Peyer's patch (tissue), 4 donors: Measurements from ENCODE around the gene DDX42. TPM values are rescaled to one million over a fixed set of nuclear protein-coding genes. Genes with fewer than 3 reads are reported as not detected.
"Not testable (repeated sequence)": the region's sequence is repeated elsewhere in the genome, so short reads cannot be mapped to it uniquely, and the experiment has no call there.

Source experiments
- DNase-seq, 3 donors: peaks; one replicate each; pipeline ENCODE4 v3.0.0-alpha.2; 2017 to 2019
- H3K27ac ChIP-seq, 4 donors: fragments of 200-600 bp; sonication (generic); one replicate each; pipeline ENCODE4 v1.5.1; 2016 to 2019
- H3K27me3 ChIP-seq, 2 donors: fragments of 200-600 bp; sonication (generic); one replicate each; pipeline ENCODE4 v1.5.1; 2019
- H3K36me3 ChIP-seq, 3 donors: fragments of 200-600 bp; sonication (generic); one replicate each; pipeline ENCODE4 v1.5.1; 2016 to 2019
- H3K4me1 ChIP-seq, 4 donors: fragments of 200-600 bp; sonication (generic); one replicate each; pipeline ENCODE4 v1.5.1; 2016 to 2019
- H3K4me3 ChIP-seq, 4 donors: fragments of 200-600 bp; sonication (generic); 1 replicate in 3 of 4; 2 replicates in 1 of 4; pipeline ENCODE4 v1.5.1; 2016 to 2019; ENCODE audit warnings: mild to moderate bottlenecking in 1 of 4
- H3K9me3 ChIP-seq, 4 donors: fragments of 200-600 bp; sonication (generic); one replicate each; pipeline ENCODE4 v1.5.1; 2016 to 2019; ENCODE audit warnings: mild to moderate bottlenecking in 1 of 4
- POLR2A ChIP-seq, 2 donors: fragments of 450-650 bp; IDR thresholded peaks; one replicate each; pipeline ENCODE4 v1.5.1; 2017; ENCODE audit warnings: antibody characterized with exemption in 2 of 2, mild to moderate bottlenecking in 2 of 2, moderate library complexity in 2 of 2
- total RNA-seq, 4 donors: library from RNA; depleted of rRNA; stranded (reverse); fragments of >200 nt; gene quantifications; one replicate each; pipeline ENCODE4 v1.1.0, GENCODE V29; 2016
- TF ChIP-seq, protein P1 (sequence below), 6 experiments: fragments of 450-650 bp in 4 of 6; fragments of 200-600 bp in 2 of 6; sonication (generic) in 1 of 6; IDR thresholded peaks; one replicate each; pipeline ENCODE4 v1.5.1; 2017 to 2019; ENCODE audit warnings: antibody characterized with exemption in 6 of 6, mild to moderate bottlenecking in 3 of 6, moderate library complexity in 1 of 6

Gene DDX42
- total RNA-seq, 4 donors from 2014 or later = 78.5 to 334 (median 148) TPM

- H3K27me3 ChIP-seq = no peaks in the 10 kb centered on the region
- TF ChIP-seq, protein P1, sequence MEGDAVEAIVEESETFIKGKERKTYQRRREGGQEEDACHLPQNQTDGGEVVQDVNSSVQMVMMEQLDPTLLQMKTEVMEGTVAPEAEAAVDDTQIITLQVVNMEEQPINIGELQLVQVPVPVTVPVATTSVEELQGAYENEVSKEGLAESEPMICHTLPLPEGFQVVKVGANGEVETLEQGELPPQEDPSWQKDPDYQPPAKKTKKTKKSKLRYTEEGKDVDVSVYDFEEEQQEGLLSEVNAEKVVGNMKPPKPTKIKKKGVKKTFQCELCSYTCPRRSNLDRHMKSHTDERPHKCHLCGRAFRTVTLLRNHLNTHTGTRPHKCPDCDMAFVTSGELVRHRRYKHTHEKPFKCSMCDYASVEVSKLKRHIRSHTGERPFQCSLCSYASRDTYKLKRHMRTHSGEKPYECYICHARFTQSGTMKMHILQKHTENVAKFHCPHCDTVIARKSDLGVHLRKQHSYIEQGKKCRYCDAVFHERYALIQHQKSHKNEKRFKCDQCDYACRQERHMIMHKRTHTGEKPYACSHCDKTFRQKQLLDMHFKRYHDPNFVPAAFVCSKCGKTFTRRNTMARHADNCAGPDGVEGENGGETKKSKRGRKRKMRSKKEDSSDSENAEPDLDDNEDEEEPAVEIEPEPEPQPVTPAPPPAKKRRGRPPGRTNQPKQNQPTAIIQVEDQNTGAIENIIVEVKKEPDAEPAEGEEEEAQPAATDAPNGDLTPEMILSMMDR (IDR thresholded peaks at IDR 0.05) = no peak
- no peak for TF ChIP-seq POLR2A (IDR thresholded peaks at IDR 0.05)
- no peaks in the 10 kb centered on the region for H3K36me3 ChIP-seq
- no peaks in the 10 kb centered on the region for H3K4me1 ChIP-seq
- H3K27ac ChIP-seq = no peak overlapping the region
- no peak overlapping the region for H3K4me3 ChIP-seq
- DNase-seq = no peak
- H3K9me3 ChIP-seq = no peaks in the 10 kb centered on the region
Measured at GRCh38 chr17:63855185-63855584, 81.2 kb downstream of the DDX42 start.

DNA sequence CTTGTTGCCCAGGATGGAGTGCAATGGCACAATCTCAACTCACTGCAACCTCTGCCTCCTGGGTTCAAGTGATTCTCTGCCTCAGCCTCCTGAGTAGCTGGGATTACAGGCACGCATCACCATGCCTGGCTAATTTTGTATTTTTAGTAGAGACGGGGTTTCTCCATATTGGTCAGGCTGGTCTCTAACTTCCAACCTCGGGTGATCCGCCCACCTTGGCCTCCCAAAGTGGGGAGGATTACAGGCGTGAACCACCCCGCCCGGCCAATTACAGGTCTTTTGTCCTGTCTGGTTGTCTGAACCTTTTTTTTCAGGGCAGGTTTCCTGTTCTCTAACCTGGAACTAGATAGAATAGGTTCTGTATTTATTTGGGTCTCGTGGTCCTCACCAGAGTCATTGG is 82.5 kb downstream of the DDX42 start:
- H3K4me3 ChIP-seq, H3K36me3 ChIP-seq, H3K9me3 ChIP-seq, H3K27me3 ChIP-seq, H3K27ac ChIP-seq, DNase-seq, H3K4me1 ChIP-seq: not testable (repeated sequence)

GRCh38 chr17:63859257-63859656 is 85.3 kb downstream of the DDX42 start:
- Histone ChIP-seq H3K27ac (no peak overlapping the region), H3K4me3 (no peak overlapping the region), H3K36me3 (no peaks in the 10 kb centered on the region), H3K4me1 (no peaks in the 10 kb centered on the region), H3K9me3 (no peaks in the 10 kb centered on the region), H3K27me3 (no peaks in the 10 kb centered on the region)
- DNase-seq = no peak
- TF ChIP-seq POLR2A (IDR thresholded peaks at IDR 0.05) = no peak
- TF ChIP-seq, protein P1 (IDR thresholded peaks at IDR 0.05) = no peak

DNA sequence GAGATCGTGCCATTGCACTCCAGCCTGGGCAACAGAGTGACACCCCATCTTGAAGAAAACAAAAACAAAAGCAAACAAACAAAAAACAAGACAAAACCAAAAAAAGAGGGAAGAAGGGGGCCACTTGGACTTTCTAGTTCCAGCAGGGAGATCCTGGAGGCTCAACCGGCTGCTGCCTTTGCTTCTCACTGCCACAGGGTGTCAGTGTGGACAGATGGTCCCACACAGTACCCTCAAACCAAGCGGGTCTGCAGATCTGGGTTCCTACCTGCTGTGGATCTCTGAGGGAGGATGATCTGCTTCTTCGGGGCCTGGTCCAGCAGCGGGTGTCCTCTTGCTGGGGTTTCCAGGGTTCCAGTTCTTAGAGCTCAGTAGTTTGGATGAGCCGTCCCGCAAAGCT is 92.7 kb downstream of the DDX42 start:
- not testable (repeated sequence) for H3K4me1 ChIP-seq, H3K4me3 ChIP-seq, DNase-seq, H3K9me3 ChIP-seq, H3K27ac ChIP-seq, H3K36me3 ChIP-seq, H3K27me3 ChIP-seq

Other genes starting within 250 kb of the DDX42 start
- 10 to 100 TPM; 32.2 to 65.3 (median 48.9) TPM for gene DCAF7, start 223.7 kb upstream of the DDX42 start, total RNA-seq
- gene TACO1, start 173.3 kb upstream of the DDX42 start, total RNA-seq = 10 to 100 TPM; 12.4 to 38.7 (median 36.0) TPM
- gene MAP3K3, start 151.8 kb upstream of the DDX42 start, total RNA-seq = 10 to 100 TPM; 17.3 to 61.9 (median 39.2) TPM
- 10 to 100 TPM in 3 of 4 donors, 1 to 10 TPM in 1; 9.9 to 79.2 (median 12.6) TPM for gene LIMD2, start 74.0 kb upstream of the DDX42 start, total RNA-seq
- 10 to 100 TPM; 14.2 to 52.8 (median 40.4) TPM for gene STRADA, start 32.4 kb upstream of the DDX42 start, total RNA-seq
- 10 to 100 TPM; 79.8 to 91.8 (median 89.1) TPM for gene CCDC47, start 573 bp upstream of the DDX42 start, total RNA-seq
- 100 to 1,000 TPM in 1 of 4 donors, 10 to 100 TPM in 3; 61.1 to 126 (median 67.3) TPM for gene PSMC5, start 53.3 kb downstream of the DDX42 start, total RNA-seq
- gene FTSJ3, start 53.5 kb downstream of the DDX42 start, total RNA-seq = 100 to 1,000 TPM in 1 of 4 donors, 10 to 100 TPM in 3; 19.6 to 133 (median 51.6) TPM
- 100 to 1,000 TPM; 124 to 193 (median 151) TPM for gene SMARCD2, start 68.5 kb downstream of the DDX42 start, total RNA-seq
- not detected for gene CSH2, start 99.5 kb downstream of the DDX42 start, total RNA-seq
- gene GH2, start 107.8 kb downstream of the DDX42 start, total RNA-seq = not detected
- gene CSH1, start 122.4 kb downstream of the DDX42 start, total RNA-seq = not detected
- gene CSHL1, start 137.1 kb downstream of the DDX42 start, total RNA-seq = not detected
- gene GH1, start 144.7 kb downstream of the DDX42 start, total RNA-seq = not detected
- gene CD79B, start 158.2 kb downstream of the DDX42 start, total RNA-seq = 10 to 100 TPM in 1 of 4 donors, 1 to 10 TPM in 2, not detected in 1; 2.4 to 44.6 (median 4.4) TPM
- under 1 TPM in 1 of 4 donors, not detected in 3; 0.83 TPM for gene SCN4A, start 198.7 kb downstream of the DDX42 start, total RNA-seq
- gene PRR29, start 224.2 kb downstream of the DDX42 start, total RNA-seq = under 1 TPM in 1 of 4 donors, not detected in 3; 0.27 TPM
- 10 to 100 TPM in 2 of 4 donors, 1 to 10 TPM in 2; 2.1 to 25.6 (median 9.7) TPM for gene ICAM2, start 246.5 kb downstream of the DDX42 start, total RNA-seq